ENCODE measurements around the gene A2ML1. TPM values are rescaled to one million over a fixed set of nuclear protein-coding genes. Genes with fewer than 3 reads are reported as not detected.
"Not testable (repeated sequence)": the region's sequence is repeated elsewhere in the genome, so short reads cannot be mapped to it uniquely, and the experiment has no call there.

Gene A2ML1
- polyA plus RNA-seq, 3 donors, result 0.20 to 0.86 (median 0.71) TPM

DNA sequence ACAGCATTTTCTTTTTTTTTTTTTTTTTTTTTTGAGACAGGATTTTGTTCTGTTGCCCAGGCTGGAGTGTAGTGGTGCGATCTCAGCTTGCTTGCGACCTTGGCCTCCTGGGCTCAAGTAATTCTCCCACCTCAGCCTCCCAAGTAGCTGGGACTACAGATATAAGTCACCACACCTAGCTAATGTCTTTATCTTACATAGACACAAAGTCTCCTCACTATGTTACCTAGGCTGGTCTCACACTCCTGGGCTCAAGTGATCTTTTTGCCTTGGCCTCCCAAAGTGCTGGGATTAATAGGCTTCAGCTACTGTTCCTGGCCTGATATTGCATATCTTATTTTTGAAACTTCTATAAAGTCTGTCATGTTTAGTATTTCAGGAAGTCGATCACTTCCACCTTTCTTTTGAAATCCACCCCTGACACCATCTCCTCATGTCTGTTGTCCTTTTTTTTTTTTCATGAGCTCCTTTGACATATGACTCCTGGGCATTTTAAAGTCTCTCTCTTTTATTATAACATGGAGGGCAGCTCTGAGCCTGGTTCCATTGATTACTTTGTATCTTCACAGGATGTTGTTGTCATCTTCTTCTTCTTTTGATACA lies 5.9 kb upstream of the A2ML1 start:
- no peak for DNase-seq

DNA sequence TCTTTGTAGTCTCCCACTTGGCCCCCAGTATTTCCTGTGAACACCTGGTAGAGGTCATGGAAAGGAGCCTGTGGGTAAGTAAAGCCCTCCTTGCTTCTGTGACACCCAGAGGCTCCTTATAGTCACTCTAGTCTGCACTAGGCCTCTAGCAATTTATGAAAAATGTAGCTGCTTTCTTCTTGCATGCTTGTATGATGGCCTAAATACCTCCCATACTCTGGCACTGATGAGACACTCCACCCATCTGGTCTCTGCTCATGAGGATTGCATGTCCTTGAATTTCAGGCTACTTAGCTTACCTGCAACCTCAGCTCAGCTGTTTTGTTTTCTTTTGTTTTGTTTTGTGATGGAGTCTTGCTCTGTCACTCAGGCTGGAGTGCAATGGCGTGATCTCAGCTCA lies 4.6 kb upstream of the A2ML1 start:
- no peak for DNase-seq

DNA sequence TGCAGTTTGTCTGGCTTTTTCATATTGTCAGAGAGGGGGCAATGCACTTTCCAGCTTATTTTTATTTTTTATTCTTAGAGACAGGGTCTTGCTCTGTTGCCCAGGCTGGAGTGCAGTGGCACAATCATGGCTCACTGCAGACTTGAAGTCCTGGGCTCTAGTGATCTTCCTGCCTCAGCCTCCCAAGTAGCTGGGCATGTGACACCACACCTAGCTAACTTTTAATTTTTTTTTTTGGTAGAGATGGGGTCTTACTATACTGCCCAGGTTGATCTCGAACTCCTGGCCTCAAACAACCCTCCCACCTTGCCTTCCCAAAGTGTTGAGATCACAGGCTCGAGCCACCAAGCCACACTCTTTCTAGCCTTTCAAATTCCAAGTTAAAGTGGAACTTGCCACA lies 3.9 kb upstream of the A2ML1 start:
- DNase-seq, result no peak

DNA sequence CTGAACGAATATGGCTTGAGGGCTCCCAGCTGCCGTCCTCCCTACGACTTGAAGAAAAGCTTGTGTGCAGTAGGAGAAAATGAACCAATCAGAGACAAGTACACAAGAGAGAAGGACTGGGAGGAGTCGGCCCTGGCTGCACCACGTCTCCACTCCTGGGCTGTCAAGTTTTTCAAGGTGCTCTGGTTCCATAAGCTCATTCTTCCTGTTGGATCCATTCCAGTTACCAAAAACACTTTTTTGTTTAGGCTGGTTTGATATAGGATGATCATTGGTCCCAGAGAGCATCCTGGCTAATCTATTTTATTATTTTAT lies 2.8 kb upstream of the A2ML1 start:
- peak; percentile 12 for DNase-seq

DNA sequence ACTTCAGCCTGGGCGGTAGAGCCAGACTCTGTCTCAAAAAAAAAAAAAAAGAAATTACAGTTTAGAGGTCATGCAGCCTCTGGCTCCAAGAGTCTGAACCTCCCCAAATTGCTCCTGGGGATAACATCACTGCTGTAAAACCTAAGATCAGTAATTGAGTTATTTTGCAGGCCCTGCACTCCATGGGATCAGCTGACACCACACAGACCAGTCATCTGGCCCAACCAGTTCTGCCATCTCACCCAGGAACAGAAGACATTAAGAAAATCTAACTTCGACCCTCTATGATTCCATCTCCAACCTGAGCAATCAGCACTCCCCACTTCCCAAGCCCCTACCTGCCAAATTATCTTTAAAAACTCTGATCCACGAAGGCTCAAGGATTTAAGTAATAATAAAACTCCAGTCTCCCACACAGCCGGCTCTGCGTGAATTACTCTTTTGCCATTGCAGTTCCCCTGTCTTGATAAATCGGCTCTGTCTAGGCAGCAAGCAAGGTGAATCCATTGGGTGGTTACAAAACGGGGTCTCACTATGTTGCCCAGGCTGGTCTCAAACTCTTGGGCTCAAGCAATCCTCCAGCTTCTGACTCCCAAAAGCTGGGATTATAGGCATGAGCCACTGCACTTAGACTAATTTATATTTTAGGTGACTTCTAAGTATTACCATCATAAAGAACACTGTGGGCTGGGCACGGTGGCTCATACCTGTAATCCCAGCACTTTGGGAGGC lies 1.6 kb upstream of the A2ML1 start:
- not testable (repeated sequence) for DNase-seq

DNA sequence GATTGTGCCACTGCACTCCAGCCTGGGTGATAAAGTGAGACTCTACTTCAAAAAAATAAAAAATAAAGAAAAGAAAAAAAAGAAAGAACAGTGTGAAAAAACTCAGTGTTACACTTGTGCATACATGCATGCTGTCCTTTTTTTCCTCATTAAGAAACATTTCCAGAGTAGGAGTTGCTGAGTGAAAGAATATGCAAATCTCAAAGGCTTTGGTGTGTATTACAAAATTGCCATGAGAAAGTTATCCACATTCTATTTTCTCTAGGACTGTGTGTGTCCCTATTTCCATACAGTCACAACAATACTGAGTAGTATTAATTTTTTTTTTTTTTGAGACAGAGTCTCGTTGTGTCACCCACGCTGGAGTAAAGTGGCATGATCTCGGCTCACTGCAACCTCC lies 830 bp upstream of the A2ML1 start:
- DNase-seq, result no peak

DNA sequence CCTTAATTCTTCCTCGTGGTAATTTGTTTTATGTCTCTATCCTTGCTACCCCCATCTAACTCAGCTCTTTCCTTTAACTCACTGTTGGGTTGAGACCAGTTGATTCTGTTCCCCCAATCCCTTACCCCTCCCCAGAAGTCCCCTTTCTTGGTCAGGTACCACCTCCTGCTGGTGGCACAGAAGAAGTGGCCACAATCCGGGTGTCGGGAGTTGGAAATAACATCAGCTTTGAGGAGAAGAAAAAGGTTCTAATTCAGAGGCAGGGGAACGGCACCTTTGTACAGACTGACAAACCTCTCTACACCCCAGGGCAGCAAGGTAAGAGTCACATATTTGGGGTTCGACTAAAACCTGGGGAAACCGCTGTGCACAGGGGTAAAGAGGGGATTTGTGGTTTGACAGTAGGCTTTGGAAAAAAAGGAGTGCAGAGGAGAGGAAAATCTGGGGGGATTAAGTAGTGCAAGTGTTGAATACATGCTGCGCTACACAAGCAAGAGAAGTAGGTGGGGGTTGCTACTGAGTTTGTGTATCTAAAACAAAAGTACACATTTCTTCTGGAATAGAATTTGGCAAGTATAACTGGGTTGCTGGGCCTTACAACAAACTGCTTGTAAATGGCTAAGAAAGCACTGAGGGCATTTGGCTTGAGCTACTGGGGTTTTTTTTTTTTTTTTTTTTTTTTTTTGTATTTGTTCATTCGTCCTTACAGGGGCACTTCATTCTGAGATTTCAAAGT lies 1.3 kb downstream of the A2ML1 start:
- DNase-seq, result no peak

DNA sequence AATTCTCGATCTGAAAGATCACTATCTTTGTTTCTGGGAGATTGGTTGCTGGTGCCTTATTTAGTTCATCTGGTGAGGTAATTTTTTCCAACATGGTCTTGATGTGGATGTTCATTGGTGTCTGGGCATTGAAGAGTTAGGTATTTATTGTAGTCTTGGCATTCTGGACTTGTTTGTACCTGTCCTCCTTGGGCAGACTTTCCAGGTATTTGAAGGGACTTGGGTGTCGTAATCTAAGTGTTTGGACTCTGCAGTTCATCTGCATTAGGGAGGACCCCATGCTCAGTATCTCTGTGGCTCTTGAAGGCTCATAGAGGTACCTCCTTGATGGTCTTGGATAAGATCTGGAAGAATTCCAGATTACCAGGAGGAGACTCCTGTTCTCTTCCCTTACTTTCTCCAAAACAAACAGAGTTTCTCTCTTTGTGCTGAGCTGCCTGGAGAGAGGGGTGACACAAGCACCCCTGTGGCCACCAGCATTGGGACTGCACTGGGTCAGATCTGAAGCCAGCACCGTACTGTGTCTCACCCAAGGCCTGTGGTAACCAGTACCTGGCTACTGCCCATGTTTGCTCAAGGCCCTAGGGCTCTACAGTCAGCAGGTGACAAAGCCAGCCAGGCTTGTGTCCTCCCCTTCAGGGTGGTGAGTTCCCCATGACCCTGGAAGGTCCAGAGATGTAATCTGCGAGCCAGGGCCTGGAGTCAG lies 5.3 kb downstream of the A2ML1 start:
- DNase-seq, result no peak

DNA sequence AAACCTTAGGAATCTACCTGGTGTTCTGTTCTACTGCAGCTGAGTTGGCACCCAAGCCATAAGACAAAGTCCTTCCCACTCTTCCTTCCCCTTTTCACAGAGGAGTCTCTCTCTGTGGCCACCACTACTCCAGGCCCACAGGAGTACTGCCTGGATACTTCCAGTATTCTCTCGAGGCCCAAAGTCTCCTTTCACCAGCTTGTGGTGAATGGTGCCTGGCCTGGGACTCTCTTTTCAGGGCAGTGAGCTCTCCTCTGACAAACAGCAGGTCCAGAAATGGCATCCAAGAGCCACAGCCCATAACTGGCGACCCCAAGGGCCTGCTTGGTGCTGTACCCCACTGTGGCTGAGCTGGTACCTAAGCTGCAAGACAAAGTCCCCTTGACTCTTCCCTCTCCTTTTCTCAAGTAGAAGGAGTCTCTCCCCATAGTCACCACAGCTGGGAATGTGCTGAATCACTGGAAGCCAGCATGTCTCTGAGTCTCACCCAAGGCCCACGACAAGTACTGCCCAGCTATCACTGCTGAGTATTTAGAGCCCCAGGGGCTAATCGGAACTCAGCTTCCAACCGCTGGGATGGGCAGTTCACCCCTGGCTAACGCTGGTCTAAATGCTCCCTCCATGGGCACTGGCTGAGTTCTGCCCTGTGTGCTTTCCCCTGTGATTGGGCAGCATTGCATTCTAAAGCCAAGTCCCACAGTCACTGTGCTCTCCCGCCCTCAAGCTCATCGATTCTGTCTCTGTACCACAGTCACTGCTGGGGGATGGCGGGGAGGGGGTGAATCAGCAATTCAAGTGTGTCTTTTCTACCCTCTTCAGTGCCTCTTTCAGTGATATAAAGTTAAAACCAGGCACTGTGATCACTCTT lies 6.1 kb downstream of the A2ML1 start:
- no peak for DNase-seq

DNA sequence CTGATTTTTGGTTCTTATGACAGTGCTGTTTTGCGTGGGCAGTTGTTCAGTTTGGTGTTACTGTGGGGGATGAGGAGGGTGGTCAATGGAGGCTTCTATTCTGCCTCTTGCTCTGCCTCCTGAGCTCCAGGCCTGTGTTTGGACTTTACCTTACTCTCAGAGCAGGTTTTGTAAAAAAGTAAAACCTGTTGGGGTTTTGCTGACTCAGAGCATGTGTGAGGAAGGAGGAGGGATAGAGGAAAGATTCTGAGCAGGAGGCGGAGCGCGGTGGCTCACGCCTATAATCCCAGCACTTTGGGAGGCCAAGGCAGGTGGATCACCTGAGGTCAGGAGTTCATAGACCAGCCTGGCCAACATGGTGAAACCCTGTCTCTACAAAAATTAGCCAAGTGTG lies 6.7 kb downstream of the A2ML1 start:
- DNase-seq, result no peak

DNA sequence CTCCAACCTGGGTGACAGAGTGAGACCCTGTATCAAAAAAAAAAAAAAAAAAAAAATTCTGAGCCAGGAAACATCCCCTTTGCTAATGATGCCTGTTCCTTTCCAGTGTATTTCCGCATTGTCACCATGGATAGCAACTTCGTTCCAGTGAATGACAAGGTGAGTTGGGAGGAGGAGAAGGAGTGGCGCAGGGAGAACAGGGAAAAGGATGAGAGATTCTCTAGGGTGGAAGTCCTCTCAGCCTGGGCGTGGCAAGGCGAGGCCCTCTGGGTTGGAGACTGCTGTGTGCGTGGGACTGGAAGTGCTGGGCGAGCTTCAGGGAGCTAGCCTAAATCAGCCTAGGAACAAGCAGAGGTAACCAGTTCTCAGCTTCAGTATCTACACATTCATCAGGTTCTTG lies 7.2 kb downstream of the A2ML1 start:
- DNase-seq, result no peak

DNA sequence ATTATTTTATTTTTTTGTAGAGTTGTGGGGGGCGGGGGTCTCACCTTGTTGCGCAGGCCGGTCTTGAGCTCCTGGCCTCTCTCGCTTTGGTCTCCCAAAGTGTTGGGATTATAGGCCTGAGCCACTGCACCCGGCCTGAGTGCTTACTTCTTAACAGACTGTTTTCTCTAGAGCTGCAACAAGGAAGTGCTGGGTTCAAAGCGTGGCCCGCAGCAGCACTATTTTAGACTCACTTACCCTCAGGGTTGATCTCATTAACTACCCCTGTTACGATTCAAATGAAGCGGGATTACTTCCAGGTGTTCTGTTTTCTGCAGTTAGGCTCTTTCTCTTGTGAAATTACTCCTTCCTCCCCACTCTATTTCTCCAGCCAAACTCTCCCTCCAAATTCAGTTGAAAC lies 8.7 kb downstream of the A2ML1 start:
- DNase-seq, result no peak

DNA sequence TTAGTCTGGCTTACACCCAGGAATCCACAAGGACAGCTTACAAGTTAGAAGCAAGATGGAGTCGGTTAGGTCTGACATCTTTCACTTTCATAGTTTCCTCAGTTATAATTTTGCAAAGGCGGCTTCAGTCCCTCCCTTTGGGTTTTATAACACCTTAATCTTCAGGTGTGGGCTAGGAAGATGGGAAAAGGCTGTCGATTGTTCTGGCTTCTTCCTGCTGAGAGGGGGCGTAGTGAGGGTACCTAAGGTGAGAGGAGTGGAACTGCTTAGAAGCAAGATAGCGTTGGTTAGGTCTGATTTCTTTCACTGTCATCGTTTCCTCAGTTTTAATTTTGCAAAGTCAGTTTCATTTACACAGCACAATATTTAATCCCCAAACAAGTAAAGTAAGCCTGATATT lies 10.1 kb downstream of the A2ML1 start:
- no peak for DNase-seq

DNA sequence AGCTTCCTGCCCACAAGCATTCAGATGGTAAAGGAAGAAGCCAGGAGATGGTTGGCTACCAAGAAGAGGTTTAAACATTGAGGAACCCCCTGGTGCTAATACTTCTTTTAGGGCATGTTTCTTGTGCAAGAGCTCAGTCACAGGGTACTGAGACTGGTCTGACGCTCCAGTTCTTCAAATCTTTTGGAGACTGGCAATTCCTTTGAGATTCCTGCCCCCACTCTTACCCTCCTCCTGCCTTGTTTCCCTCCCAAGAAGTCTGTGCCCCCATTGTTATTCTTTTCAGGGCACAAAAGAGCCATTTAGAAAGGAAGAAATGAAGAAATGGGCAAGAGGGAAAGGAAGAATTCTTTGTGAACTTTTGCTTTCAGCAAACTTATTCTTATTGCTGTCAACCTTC lies 11.8 kb downstream of the A2ML1 start:
- DNase-seq, result no peak

DNA sequence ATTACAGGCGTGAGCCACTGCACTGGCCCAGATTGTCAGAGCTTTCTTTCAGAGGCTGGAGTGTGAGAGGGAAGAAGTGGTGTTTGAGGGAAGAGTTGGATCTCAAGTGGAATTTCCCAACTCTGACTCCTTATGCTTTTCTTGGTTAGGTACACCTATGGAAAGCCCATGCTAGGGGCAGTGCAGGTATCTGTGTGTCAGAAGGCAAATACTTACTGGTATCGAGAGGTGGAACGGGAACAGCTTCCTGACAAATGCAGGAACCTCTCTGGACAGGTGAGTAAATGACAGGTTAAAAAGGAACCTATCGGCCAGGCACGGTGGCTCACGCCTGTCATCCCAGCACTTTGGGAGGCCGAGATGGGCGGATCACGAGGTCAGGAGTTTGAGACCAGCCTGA lies 14.9 kb downstream of the A2ML1 start:
- no peak for DNase-seq

DNA sequence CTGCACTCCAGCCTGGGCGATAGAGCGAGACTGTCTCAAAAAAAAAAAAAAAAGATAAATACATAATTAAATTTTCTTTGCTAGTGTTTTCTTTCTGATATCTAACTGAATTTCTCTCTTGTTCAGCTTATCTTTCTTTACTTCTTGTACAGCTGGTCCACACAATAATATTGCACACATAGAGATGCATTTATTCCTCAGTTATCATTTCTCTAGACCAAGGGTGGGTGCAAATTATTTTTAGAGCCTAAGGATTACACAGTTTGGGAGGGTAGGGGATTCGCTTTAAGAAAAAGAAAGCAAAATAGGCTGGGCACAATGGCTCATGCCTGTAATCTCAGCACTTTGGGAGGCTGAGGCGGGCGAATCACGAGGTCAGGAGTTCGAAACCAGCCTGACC lies 17.9 kb downstream of the A2ML1 start:
- no peak for DNase-seq

DNA sequence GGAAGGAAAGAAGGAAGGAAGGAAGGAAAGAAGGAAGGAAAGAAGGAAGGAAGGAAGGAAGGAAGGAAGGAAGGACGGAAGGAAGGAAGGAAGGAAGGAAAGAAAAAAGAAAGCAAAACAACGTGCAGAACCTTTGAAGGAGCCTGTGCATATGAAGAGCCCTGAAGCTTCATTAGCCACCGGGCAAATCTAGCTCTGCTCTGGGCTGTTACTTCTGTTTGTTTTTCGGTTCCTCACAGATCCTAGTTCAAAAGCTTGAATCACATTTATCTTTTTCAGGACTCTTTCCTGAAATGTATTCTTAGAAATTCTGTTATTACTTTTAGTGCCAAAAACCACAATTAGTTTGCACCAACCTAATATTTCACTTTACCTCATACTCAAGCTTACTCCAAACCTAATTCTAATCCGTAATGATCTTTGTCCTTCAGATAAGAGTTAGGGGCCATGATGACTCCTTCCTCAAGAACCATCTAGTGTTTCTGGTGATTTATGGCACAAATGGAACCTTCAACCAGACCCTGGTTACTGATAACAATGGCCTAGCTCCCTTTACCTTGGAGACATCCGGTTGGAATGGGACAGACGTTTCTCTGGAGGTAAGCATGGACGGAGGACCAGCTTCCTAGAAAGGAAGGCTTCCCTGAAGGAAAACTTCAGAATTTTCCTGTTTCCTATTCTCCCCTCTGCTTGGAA lies 18.7 kb downstream of the A2ML1 start:
- no peak for DNase-seq

DNA sequence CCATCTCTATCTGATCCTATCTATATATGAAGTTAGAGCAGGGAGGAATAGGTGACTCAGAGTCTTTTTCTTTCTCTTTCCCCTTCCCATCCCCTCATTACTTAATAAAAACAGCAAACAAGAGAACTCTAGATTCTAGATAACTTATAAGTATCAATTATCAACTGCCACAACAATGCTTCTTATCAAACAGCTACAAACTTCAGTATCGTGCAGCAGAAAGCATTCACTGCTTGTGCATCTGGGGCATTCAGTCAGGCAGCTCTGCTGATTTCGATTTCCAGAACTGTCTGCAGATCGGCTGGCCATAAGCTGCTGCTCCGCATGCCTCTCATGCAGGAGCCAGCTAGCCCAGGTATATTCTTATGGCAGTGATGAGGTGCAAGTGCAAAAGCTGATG lies 19.4 kb downstream of the A2ML1 start:
- DNase-seq, result no peak

DNA sequence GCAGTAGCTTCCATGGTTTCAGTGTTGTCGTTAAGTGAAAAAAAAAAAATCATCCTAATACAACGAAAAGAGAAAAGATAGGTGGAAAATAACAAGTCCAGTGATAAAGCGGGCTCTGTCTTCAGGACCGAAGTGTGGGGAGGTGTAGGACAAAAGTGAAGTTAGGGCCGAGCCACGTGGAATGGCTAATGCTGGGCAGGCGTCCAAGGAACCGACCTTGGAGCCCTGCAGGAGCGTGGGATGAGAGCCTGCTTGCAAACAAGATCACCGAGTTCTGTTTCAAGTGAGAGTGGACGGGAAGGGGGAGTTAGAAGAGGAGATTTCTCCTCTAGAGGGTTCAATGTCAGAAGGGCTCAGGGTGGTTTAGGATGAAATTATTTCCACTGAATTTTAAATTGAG lies 22.2 kb downstream of the A2ML1 start:
- no peak for DNase-seq

DNA sequence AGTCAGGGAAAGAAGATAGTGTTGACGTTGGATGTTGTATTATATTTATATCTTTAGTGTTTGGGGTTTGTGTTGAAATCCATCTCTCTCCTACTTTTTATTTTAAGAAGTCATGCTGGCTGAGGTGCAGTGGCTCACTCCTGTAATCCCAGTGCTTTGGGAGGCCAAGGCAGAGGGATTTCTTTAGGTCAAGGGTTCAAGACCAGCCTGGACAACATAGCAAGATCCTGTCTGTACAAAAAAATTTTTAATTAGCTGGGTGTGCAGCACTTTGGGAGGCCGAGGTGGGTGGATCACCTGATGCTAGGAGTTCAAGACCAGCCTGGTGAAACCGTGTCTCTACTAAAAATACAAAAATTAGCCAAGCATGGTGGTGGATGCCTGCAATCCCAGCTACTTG lies 23.9 kb downstream of the A2ML1 start:
- no peak for DNase-seq

DNA sequence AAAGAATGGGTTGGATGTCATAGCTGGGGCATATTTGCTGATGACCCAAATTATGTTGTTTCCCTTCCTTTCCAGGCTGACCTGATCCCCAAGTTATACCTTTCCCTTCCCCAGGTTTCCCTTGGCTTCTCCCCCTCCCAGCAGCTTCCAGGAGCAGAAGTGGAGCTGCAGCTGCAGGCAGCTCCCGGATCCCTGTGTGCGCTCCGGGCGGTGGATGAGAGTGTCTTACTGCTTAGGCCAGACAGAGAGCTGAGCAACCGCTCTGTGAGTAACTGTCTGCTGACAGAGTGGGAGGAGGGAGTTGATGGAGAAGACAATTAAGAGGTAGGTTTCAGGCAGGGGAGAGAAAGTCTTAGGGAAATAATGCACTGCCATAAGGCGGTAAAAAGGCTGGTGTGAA lies 25.0 kb downstream of the A2ML1 start:
- no peak for DNase-seq

Data from renal pelvis (tissue), 4 donors.